Ovary (tissue), 3 donors: Measurements from ENCODE around the gene TMTC2.

Source experiments
- CTCF ChIP-seq, 3 donors: fragments of 450-650 bp in 2 of 3; fragments of 200-600 bp in 1 of 3; IDR thresholded peaks; one replicate each; pipeline versions ENCODE4 v1.5.1 to v1.8.0; 2016 to 2022; ENCODE audit warnings: antibody characterized with exemption in 3 of 3, mild to moderate bottlenecking in 1 of 3
- EP300 ChIP-seq: sonication (generic); formaldehyde crosslinking; IDR thresholded peaks from one replicate; pipeline ENCODE4 v1.6.1; 2017; ENCODE audit warnings: antibody characterized with exemption
- donor health status: DM: no; HTN: no; CAD: no.

- TF ChIP-seq CTCF (IDR thresholded peaks at IDR 0.05): no peak
- no peak for TF ChIP-seq EP300
Measured at GRCh38 chr12:83110424-83110823, 423.7 kb downstream of the TMTC2 start.
